RWPE1 (cell line): ENCODE results near the gene BRD8.
"Not testable (repeated sequence)": the region's sequence is repeated elsewhere in the genome, so short reads cannot be mapped to it uniquely, and the experiment has no call there.

Experiments
- CTCF ChIA-PET: fragments of 350-600 bp; sonication (Branson Sonifier 250); formaldehyde crosslinking; extraction: SDS; loops from one replicate; lab custom pipeline; 2021; lab: Yijun Ruan, JAX
- POLR2A ChIA-PET: fragments of 400-600 bp; formaldehyde crosslinking; extraction: SDS; loops from one replicate; lab custom pipeline; 2020; ENCODE audit warnings: antibody characterized with exemption; ENCODE audit not compliant: low non-redundant PET; lab: Yijun Ruan, JAX
- DNase-seq: peaks from one replicate; pipeline ENCODE4 v3.0.0; 2012; ENCODE audit warnings: low spot score
- H3K27ac ChIP-seq: fragments of 450-650 bp; 2 replicates; pipeline ENCODE4 v1.5.1; 2017
- TF ChIP-seq, protein P1 (sequence below): fragments of 450-650 bp; conservative IDR thresholded peaks from 2 replicates; pipeline ENCODE4 v1.5.1; 2017; ENCODE audit warnings: low read depth, mild to moderate bottlenecking

BRD8 gene

GRCh38 chr5:138170299-138170698 is 8.1 kb downstream of the BRD8 start:
- H3K27ac ChIP-seq, result no peak overlapping the region
- TF ChIP-seq, protein P1, sequence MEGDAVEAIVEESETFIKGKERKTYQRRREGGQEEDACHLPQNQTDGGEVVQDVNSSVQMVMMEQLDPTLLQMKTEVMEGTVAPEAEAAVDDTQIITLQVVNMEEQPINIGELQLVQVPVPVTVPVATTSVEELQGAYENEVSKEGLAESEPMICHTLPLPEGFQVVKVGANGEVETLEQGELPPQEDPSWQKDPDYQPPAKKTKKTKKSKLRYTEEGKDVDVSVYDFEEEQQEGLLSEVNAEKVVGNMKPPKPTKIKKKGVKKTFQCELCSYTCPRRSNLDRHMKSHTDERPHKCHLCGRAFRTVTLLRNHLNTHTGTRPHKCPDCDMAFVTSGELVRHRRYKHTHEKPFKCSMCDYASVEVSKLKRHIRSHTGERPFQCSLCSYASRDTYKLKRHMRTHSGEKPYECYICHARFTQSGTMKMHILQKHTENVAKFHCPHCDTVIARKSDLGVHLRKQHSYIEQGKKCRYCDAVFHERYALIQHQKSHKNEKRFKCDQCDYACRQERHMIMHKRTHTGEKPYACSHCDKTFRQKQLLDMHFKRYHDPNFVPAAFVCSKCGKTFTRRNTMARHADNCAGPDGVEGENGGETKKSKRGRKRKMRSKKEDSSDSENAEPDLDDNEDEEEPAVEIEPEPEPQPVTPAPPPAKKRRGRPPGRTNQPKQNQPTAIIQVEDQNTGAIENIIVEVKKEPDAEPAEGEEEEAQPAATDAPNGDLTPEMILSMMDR, result no peak
- ChIA-PET CTCF (no interaction called here), POLR2A (no interaction called here)
- DNase-seq, result no peak

GRCh38 chr5:138169124-138169523 is 9.3 kb downstream of the BRD8 start:
- TF ChIP-seq, protein P1, result no peak
- no peak for DNase-seq
- H3K27ac ChIP-seq, result no peak overlapping the region
- ChIA-PET CTCF (no interaction called here), POLR2A (no interaction called here)

GRCh38 chr5:138163721-138164120 is 14.7 kb downstream of the BRD8 start:
- no peak for DNase-seq
- TF ChIP-seq, protein P1, result no peak
- POLR2A ChIA-PET, result no interaction called here
- CTCF ChIA-PET, result interaction anchor here (0.6 kb wide), 2 partner anchors 59 to 139 kb away, joined by 3 read pairs; no protein-coding TSS in a partner anchor
- no peak overlapping the region for H3K27ac ChIP-seq

- H3K27ac ChIP-seq, result no peak overlapping the region
- no peak for DNase-seq
- ChIA-PET CTCF (no interaction called here), POLR2A (no interaction called here)
- TF ChIP-seq, protein P1, result no peak
Observed at GRCh38 chr5:138160706-138161105, 17.7 kb downstream of the BRD8 start.

DNA sequence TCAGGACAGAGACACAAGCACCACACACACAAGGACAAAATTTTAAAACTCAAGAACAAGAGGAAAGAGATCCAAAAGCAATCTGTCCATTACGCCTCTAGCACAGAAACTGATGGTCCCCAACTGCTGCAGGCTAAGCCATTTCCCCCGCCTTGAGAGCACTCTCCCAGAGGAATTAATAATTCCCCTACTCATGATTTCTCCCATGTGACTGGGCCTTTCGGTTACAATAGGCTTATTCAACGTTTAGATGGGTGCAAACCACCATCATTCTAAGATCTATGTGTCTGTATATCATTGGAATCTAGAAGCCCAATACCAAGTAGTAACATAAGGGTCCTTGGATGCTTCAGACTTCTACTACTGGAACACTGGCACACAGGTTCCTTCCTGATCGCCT is 18.8 kb downstream of the BRD8 start:
- TF ChIP-seq, protein P1, result no peak
- H3K27ac ChIP-seq, result no peak overlapping the region
- ChIA-PET CTCF (no interaction called here), POLR2A (no interaction called here)
- no peak for DNase-seq

DNA sequence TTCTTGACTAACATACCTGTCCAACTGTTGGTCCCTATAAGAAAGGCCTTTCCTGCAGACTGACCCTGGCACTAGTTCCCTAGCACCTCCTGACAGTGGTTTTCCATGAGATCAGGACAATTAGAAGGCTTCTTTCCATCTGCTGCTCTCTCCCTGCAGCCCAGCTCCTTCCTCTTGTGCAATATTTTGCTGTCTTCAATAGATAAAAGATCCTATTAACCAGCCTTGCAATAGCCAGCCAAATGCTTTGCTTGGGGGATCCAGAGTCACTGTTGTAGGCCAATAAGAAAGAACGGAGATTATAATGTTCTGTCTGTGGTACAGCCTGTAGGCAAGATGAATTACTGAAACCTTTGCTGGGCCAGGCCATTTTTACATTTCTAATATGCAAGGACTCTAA is 20.8 kb downstream of the BRD8 start:
- CTCF ChIA-PET, result no interaction called here
- TF ChIP-seq, protein P1, result no peak
- H3K27ac ChIP-seq, result no peak overlapping the region
- POLR2A ChIA-PET, result no interaction called here
- no peak for DNase-seq

GRCh38 chr5:138155977-138156376 is 22.5 kb downstream of the BRD8 start:
- DNase-seq, H3K27ac ChIP-seq, POLR2A ChIA-PET, CTCF ChIA-PET: not testable (repeated sequence)
